GM21381 (cell line): ENCODE data around the gene FGF21.
"Not testable (repeated sequence)": the region's sequence is repeated elsewhere in the genome, so short reads cannot be mapped to it uniquely, and the experiment has no call there.

Experiments
- ATAC-seq: cut with Tn5 transposase; IDR thresholded peaks from one replicate; pipeline ENCODE4 v1.9.1; 2021; ENCODE audit warnings: mild to moderate bottlenecking, moderate library complexity; ENCODE audit not compliant: unreplicated experiment

The FGF21 gene

GRCh38 chr19:48786422-48786821, 31.1 kb downstream of the FGF21 start:
- ATAC-seq, result not testable (repeated sequence)

GRCh38 chr19:48787331-48787730, 32.0 kb downstream of the FGF21 start:
- not testable (repeated sequence) for ATAC-seq

- no peak for ATAC-seq
These were observed 37.9 kb downstream of the FGF21 start for GRCh38 chr19:48793271-48793670.

DNA sequence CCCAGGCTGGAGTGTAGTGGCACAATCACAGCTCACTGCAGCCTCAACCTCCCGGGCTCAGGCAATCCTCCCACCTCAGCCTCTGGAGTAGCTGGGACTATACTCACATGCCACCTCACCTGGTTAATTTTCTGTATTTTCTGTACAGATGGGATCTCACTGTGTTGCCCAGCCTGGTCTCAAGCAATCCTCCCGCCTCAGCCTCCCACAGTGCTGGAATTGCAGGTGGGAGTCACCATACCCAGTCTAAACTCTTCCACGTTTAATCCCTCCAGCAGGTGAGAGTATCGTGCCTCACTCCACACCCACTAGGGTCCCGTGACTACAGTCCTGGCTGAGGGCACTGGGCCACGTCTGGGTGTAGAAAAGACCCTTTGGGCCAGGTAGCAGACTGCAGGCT, 39.0 kb downstream of the FGF21 start:
- no peak for ATAC-seq

DNA sequence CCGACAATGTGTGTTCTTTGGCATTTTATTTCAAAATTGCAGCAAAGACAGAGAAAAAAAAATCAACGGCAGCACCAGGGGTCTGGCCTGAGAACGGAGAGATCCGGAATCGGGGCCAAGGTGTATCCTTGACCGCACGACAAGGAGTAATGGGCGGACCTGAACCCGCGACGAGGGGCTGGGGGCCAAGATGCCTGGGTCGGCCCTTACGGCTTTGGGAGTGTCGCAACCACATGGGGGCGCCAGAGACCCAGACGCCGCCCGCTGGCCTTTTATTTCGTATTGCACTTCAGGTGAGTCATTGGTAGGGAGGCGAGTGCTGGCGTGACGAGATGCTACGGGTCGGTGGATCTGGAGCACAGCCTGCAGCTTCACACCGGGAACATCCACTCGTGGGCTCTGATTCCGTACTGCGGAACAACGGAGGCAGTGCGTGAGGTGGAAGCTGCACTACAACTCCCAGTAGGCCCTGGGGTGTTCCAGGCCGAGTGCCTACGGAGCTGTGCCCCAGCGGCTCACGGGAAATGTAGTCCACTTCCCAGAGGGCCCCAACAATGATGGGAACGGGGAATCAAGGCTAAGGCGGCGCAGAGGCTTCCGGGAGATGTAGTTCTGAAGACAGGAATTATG, 39.8 kb downstream of the FGF21 start:
- peak; percentile 79 for ATAC-seq

DNA sequence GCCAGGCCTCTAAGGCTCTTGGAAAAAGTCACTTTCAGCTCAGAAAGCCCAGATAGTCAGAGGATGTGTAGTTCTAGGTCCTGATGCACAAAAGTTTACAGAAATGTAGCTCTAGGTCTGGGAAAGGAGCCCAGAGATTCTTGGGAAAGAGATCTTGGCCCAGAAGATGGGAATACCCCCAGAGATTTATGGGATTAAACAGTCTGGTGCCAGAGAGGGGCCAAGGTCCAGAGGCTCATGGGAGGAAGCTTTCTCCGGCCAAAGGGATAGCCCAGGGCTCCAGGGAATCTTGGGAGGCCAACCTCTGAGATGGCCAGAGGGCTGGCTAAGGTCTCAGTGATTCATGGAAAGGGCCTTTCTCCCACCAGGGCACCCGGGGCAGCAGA, 40.4 kb downstream of the FGF21 start:
- no peak for ATAC-seq

DNA sequence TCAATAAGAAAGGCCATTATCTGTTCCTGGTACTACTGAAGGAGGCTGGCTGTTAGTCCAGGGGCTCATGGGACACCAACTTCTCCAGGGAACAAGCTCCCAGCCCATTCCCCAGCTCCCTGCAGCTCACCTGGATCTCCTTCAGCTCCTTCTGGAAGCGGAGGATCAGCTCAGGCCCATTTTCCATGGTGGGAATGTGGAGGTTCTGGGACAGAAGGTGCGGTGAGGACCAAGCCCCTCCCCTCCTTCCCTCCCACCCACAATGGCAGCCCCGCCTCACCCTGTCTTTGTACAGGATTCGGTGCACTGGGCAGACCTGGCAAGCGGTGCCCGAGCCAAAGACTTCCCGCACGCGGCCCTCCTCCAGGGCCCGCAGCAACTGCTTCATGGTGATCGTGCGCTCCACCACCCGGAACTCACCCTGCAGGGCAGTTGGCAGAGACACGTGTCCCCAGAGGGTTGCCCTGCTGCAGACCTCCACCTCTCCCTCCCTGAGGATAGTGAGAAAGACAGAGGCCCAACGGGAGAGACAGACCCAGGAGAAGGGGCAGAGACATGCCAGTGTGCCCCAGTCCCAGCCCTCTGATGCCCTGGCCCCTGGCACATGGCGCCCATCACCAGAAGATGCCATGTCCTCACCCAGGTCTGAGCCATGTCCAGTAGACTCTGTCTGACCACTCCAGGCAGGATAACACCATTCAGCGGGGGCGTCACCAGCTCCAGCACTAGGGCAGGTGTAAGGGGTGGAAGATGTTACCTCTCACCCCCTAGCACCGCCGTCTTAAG, 41.2 kb downstream of the FGF21 start:
- ATAC-seq, result no peak

DNA sequence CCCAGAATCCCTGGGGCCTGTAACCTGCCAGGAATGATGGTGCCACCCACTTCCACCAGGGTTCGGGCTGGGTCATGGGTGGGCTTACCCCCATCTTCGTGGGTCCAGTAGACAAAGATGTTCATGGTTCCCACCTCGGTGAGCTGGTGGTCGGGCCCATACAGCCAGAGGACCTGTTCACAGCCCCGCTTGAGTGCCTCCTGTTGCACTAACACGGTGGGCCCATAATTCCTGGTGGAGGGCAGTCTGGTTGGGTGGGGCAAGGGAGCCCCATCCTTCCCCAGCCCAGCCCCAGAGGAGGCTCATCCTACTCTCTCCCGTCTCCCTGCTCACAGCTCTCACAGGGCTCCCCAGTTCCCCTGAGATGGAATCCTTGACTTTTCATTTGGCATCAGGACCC, 41.8 kb downstream of the FGF21 start:
- no peak for ATAC-seq

DNA sequence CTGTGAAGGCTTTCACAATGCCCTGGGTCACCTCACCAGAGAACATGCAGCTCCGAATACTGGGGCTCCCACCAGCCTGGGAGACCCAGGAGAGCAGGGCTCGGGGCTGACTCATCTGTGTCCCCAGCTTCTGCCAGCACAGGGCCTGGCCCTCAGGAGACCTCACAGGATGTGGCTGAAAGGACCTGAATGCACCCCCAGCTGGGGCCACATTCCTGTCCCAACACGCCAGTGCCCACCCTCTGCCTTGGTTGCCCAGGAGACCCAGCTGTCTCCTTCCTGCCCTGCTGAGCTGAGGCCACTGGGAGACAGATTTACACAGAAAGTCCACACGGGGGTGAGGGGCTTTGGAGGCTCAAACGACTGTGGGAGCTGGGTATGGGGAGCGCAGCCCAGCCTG, 43.6 kb downstream of the FGF21 start:
- no peak for ATAC-seq

DNA sequence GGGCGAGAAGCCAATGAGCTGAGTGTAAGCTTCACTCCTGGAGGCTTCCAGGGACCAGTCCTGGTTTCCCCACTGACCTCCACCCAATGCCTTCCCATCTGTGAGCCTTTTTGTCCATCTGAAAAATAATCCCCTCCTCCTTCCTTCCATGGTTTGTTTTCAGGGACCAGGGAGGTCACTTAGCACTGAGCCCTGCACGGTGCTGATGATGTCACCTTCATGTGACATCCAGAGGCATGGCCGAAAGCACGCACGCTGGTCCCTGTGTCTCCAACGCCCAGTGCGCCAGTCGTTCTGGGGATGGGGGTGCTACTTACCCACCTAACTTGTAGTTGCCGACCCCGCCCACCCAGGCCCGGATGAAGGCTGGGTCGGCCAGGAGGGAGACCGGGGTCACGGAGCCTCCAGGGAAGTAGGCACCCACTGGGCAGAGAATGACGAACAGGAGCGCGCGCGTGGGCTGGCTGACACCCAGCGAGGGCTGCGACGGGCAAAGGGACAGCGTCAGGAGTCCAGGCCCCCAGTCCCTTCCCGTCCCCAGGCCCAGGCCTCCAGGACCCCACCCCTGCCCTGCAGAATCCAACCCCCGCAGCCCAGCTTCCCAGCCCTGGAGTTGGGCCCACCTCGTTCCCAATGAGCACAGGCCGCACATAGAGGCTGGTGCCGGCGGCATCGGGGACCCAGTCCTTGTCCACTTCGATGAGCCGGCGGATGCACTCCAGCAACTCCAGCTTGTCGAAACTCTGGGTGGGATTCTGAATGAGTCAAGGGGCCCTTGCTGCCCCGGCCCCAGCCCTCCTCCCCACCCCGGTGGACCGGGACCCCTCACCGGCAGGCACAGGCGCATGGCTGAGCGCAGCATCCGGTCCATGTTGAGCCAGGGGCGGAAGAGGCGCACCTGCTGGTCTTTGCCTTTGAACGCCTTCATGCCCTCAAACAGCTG, 44.3 kb downstream of the FGF21 start:
- ATAC-seq, result no peak

DNA sequence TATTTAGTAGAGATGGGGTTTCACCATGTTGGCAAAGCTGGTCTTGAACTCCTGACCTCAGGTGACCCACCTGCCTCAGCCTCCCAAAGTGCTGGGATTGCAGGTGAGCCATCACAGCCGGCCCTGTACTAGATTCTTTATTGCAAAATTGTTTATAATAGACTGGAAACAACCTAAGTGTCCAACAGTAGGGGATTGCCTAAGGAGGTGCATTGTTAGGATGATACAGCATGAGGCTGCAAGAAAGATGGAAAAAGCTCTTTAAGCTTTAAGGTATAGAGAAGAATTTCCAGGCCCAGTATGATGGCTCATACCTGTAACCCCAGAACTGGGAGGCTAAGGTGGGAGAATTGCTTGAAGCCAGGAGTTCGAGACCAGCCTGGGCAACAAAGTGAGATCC, 47.3 kb downstream of the FGF21 start:
- ATAC-seq, result no peak

GRCh38 chr19:48804496-48804895, 49.2 kb downstream of the FGF21 start:
- ATAC-seq, result no peak

DNA sequence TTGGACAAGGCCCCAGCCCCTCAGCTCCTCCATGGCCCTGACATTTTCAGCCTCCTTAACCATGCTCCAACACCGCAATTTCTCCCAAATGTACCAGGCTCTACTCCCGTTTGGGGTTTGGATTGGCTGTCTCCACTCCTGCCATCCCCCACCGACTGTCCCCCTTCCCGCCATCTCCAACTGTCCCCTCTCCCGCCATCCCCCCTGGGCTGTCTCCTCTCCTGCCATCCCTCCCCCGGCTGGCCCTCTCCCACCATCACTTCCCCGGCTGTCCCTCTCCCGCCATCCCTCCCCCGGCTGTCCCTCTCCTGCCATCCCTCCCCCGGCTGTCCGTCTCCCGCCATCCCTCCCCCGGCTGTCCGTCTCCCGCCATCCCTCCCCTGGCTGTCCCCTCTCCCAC, 50.1 kb downstream of the FGF21 start:
- ATAC-seq, result no peak

DNA sequence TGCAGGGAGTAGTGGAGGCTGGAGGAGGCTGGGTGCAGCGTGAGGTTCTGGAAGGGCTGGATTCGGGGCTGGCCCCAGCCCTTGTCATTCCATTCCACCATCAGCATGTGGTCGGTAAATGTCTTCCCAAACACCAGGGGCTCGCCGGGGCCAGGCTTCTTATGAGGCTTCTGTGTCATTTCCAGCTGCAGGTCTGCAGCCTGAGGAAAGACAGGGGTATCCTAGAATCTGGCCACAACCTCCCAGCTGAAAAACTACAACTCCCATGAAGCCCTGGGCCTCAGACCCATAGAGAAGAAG, 51.1 kb downstream of the FGF21 start:
- ATAC-seq, result no peak

DNA sequence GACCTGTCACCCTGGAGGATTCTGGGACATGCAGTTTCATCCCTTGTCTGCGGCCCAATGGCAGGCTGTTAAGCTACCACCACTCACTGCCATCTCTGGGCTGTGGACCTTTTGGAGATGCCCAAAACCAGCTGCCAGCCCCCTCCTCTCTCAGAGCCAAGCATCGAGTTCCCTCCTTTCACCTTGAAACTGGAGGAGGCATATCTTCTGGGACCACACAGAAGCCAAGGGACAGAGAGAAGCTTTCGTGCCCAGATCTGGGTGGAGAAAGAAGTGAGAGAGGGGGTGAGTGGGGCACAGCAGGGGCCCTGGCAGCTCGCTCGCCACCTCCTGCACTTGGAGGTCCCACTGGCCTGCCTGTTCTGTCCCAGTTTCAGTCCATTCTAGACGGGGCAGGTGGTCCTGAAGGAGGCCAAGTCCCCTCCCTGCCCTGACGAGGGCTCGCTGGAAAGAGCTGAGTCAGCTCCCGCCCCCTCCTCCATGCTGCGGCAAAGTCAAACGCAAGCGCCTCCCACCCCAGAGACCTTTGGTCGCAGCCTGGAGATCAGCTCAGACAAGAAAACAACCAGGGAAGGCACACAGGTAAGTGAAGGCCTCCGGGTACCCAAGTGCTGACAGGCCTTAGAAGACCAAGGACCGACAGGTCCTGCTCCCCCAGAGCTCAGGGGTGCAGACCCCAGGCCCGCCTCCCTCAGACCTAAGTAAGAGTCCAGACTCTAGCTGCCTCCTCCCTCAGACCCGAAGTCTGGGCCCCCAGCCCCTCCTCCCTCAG, 51.7 kb downstream of the FGF21 start:
- no peak for ATAC-seq

DNA sequence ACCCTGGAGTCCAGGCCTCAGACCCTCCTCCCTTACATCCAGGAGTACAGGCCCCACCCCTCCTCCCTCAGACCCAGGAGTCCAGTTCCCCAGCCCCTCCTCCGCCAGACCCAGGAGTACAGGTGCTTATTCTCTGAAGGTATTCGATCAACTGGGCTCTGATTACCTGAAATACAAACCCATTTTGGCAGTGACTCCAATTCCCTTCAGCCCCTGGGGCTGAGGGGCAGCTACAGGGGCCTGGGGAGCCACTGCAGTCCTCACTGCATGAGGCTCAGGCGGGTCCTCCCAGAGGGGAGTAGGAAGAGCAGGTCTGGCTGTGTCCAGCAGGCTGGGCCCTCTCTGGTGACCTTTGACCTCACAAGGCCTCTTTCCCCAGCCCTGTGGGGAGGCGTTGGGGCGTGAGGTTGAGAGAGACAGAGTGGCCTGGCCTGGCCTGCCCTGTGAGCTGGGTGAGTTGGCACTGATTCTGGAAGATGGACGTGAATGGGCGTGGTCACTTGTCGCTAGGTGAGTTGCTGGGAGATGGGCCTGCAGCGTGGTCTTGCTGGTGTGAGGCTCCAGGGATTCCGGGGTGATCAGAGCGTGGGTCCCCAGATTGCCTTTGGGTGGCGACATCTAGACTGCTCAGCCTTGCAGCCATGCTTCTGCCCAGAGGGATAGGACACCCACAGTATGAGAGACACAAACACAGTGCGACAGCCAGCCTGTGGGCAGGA, 52.4 kb downstream of the FGF21 start:
- ATAC-seq, result no peak
